HG03521 (cell line): ENCODE data around the gene ZNF532.
"Not testable (repeated sequence)": the region's sequence is repeated elsewhere in the genome, so short reads cannot be mapped to it uniquely, and the experiment has no call there.

ENCODE experiments used
- ATAC-seq: cut with Tn5 transposase; IDR thresholded peaks from one replicate; pipeline ENCODE4 v1.9.1; 2021; ENCODE audit warnings: mild to moderate bottlenecking, moderate library complexity; ENCODE audit not compliant: unreplicated experiment

ZNF532 gene

DNA sequence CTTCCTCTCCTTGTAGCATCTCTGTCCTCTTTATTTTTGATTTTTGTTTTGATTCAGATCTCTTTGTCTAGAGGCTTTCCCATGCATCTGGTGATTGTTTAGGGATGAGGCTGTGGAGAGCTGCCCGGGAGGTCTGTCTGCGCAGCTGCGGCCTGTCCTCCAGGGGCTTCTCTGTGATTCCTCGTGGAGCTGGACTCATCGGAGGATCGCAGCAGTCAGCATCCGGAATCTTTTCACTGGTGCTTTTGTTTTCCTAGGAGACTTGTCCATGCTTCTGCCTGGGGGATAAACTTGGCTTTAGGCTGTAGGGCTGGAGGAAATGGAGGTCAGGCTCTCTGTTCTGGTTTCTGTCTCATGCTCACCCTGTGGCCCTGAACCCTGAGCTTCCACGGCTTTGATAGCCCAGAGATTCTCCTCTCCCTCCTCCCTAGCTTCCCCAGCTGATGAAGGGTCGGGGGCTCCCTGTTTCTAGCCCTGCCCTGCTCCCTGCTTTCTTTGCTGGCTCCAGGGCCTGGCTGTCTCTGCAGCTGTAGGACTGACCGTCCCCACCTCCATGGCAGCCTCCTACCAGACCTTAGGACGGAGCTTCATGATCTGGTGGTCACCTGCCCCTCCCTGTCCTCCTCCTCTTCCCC lies 35.5 kb downstream of the ZNF532 start:
- no peak for ATAC-seq

- no peak for ATAC-seq
Measured at GRCh38 chr18:58901143-58901542, 36.5 kb downstream of the ZNF532 start.

GRCh38 chr18:58901783-58902182 lies 37.1 kb downstream of the ZNF532 start:
- no peak for ATAC-seq

DNA sequence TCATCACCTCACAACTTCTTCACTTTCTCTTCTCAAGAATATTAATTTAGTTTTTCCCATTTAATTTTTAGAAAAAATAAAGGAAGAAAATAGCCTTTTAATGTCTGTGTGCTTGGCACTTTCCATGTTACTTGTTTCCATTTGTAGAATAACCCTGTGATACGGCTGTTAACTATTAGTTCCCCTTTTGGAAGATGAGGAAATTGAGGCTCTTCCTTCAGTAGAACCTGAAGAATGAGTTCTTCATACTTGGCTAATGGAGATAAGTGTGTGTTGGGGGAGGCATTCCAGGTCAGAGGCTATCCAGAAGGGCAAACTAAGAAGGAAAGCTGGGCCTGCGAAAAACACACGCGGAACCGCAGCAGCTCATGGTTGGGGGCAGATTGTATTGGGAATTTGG lies 38.3 kb downstream of the ZNF532 start:
- no peak for ATAC-seq

DNA sequence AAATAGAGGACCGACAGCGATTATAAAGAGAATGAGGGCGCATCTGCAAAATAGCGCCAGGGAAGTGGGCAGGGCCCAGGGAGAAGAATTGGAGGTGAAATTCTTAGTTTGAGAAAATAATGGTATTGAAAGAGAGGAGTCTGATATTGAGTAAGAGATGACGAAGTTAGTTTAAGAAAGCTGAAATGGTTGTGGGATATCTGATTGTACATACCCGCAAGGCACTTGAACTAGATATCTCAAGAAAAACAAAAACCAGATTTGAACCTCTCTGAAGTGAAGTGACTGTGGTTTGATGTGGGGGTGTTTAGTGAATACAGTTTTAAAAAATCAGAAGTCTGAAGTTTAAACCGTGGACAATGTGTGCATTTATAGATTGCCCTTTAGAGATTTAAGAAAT lies 38.9 kb downstream of the ZNF532 start:
- ATAC-seq, result no peak

DNA sequence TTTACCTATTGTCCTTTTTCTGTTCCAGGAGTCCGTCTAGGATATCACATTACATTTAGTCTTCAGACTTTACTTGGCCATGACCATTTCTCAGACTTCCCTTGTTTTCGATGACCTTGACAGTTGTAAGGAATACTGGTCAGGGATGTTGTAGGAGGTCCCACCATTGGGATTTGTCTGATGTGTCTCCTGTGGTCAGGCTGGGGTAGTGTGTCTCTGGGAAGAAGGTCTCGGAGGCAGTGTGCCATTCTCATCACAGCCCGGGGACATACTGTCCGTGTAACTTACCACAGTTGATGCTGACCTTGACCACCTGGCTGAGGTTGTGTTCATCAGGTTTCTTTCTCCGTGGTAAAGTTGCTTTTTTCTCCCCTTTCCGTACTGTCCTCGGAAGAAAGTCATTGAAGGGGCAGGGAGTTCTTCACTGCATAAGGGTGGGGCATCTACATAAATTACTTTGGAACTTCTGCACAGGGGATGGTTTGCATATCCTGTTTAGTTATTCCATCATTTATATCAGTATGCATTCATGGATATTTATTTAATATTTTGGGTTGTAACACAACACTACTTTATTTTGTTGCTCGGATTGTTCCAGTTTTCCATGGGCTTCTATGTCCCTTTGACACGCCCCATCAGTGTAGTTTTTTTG lies 41.2 kb downstream of the ZNF532 start:
- no peak for ATAC-seq

GRCh38 chr18:58908006-58908405 lies 43.3 kb downstream of the ZNF532 start:
- no peak for ATAC-seq

DNA sequence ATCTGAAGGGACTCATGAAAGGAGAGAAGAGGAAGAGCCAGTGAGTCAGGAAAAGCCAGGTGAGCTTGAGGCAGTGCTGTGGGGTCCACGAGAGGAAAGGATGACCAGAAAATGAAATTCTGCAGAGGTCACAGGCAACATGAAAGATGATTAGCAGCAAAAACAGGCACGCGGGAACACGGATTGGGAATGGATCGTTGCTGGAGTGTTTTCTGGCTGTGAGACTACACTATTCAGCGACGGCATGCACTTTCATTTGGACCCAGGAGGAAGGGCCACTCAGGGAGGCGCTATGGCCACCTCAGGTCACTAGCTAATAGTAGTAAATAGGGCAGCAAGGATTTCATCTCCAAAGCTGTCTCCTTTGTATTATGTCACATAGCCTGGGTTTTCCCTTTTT lies 44.8 kb downstream of the ZNF532 start:
- ATAC-seq, result no peak

DNA sequence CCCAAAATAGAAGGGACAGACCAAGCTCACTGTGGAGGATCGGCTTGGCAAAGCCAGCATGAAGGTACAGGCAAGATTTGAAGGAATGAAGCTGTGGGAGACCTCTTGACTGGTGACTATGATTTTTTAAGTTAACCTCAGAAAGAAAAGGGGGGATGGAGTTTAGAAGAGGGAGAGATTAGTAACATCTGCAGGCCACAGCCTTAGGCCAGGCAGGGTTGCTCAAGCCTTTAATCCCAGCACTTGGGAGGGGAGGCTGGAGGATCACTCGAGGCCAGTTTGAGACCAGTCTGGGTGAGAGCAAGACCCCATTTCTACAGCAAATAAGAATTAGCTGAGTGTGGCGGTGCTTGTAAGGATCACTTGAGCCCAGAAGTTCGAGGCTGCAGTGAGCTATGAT lies 46.6 kb downstream of the ZNF532 start:
- ATAC-seq, result no peak

DNA sequence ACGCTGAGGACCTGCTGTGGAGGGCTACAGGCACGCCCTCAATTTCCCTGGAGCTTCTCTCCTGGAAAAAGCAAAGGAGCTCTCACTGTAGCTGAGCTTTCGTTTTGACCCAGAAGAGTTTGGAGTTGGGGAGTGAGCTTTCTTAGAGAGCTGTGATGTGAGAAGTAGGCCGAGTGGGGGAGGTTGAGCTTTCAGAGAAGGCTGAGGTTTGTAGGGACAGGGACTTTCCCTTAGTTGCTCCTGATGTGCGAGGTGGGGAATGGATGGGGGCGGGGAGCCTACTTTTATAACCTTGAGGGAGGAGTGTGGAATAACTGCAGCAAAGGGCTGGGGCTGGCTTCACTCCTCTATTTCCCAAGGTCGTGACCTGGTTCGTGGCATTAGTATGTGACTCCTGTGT lies 47.1 kb downstream of the ZNF532 start:
- ATAC-seq, result no peak

DNA sequence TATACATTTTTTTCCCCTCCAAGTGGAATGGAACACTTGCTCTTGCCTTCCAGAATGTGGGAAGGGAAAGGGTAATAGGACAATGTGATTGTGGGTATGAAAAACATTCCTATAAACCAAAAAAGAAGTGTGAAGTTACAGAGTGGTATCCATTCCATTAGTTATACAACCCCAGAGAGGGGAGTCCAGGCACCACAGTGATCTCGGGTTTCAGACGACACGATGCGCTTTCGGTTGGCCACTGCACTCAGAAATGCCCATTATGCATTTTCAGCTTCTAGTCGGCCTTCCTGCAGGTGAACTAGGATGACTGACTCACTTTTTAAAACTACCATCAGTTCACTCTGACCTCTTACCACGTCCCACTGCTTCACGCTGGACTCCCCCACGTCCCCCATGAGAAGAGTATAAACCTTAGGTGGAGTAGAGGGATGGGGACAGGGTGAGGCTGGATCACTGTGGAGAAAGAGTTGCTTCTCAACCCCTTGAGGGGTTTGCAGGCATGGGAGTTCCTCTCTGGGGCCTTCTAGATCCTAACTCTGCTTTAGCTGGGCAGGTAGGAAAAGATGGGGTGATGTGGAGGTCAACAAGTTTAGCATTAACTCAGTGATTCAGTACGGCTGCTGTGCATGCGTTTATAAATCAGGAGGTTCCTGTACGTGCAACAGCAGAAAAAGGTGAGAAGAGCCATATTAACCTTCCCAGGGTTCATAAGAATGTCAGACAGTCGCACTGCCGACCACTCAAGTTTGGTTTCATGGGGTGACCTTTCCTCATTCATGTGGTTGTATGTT lies 50.5 kb downstream of the ZNF532 start:
- ATAC-seq, result no peak

DNA sequence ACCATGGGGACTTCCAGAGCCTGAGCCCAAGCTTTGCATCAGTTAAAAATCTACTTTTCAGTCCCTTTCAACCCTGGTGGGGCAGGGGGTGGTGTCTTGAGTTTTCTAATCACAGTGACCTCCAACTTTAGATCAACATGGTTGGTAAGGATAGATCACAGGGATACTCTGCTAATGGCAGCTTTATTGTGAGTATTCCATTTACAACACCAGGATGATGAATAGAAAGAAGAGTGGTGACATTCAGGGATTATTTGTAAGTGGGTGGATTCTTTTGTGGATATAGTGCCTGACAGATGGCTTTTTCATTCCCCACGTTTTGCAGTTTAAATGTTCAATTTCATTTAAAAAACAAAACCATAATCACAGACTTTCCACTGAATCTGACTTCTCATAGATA lies 51.3 kb downstream of the ZNF532 start:
- ATAC-seq, result no peak

- ATAC-seq, result not testable (repeated sequence)
Measured at GRCh38 chr18:58919934-58920333, 55.3 kb downstream of the ZNF532 start.

DNA sequence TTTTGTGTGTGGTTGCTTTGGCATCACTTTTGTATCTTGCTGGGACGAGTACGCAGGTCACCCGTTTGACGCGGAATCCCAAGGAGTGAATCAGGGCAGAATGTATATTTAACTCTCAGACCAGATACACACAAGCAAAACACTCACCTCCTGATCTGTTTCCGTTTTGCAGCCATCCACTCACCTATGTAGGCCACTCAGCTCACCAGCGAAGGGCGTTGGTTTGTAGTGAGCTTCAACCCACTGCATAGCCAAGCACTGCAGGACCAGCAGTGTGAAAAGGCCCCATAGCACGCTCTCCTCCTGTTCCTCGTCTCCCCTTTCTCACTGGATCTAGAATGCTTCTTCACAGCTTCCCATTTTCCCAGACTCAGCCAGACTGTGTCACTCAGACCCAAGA lies 58.3 kb downstream of the ZNF532 start:
- no peak for ATAC-seq

DNA sequence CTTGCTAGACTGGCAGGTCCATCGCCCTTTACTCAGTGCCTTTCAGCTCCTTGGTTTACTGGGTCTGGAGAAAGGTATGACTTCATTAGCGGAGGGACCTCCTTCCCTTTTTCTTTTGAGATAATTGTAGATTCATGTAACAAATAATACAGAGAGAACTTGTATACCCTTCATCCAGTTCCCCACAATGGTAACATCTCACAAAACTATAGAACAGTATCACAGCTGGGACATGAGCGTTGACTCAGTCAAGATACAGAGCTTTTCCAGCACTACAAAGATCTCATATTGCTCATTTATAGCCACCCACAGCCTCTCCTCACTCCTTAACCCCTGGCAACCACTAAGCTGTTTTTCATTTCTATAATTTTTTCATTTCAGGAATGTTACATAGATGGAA lies 59.8 kb downstream of the ZNF532 start:
- no peak for ATAC-seq

DNA sequence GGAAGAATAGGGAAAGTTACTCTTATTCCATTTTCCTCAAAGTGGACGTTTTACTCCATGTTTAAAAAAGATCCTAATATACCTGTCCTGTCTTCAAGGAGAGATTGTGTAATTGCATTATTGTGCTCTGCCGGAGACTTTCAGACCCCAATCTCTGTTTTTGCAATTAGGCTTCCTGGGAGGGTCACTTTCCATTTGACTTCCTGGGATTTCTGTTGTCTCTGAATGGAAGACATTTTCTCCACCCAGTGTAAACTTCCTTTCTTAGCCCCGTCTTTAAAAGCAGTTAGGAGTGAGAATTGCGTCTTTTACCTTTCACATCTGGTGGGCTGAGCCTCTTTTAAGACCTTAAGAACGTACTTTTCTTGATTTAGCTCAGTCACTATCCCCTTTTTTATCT lies 63.0 kb downstream of the ZNF532 start:
- ATAC-seq, result no peak

DNA sequence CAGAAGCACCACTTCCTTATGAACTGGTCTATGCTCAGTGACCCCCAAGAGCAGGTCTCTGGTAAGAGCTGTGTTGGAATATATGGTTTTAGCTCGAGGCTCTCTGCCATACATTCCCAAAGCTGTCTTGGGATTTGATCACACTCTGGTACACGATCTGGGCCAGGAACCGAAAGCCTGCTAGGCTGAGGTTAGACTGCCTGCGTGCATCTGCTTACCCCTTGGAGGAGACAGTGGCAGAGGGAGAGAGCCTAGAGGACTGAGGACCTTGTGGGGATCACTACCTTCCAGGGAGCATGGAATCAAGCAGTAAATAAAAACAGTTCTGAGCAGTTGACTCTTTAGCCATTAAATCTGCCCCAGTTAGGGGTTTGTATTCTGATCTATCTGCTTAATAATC lies 63.7 kb downstream of the ZNF532 start:
- no peak for ATAC-seq

- ATAC-seq, result no peak
Measured at GRCh38 chr18:58929206-58929605, 64.5 kb downstream of the ZNF532 start.

DNA sequence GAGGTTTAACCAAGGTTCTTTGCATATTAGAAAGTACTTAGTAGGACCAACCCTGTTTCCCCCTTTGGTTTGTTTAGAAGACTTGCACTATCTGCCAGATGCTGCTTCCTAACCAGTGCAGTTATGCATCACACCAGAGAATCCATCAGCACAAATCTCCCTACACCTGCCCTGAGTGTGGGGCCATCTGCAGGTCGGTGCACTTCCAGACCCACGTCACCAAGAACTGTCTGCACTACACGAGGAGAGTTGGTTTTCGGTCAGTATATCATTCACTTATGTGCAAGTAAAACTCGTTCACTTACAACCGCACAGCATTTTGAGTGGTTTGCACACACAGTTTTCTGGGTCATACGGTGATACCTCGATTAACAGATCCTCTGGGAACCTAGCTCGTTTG lies 69.7 kb downstream of the ZNF532 start:
- no peak for ATAC-seq

DNA sequence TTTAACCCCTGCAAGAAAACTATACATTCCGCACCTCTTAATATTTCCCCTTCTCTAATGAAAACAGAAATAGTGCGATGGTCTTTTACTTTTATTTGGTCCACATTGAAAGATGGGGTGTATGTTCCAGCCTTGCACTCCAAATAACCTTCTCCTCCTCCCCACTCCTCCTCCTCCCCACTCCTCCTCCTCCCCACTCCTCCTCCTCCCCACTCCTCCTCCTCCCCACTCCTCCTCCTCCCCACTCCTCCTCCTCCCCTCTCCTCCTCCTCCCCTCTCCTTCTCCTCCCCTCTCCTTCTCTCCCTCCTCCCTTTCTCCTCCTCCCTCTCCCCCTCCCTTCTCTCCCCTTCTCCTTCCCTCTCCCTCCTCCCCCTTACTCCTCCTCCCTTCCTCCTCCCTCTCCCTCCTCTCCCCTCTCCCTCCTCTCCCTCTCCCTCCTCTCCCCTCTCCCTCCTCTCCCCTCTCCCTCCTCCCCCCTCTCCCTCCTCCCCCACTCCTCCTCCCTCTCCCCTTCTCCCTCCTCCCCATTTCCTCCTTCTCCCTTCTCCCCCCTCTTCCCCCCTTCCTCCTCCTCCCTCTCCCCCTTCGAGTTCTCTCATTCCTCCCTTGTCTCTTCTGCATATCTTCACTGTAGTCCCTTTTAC lies 70.4 kb downstream of the ZNF532 start:
- no peak for ATAC-seq

- no peak for ATAC-seq
Measured at GRCh38 chr18:58937071-58937886, 72.6 kb downstream of the ZNF532 start.
